HEK293T (cell line): ENCODE data around the gene KRTAP10-5.

ENCODE experiments used
- CTCF ChIA-PET: fragments of 350-600 bp; formaldehyde crosslinking; extraction: SDS; loops from one replicate; lab custom pipeline; 2021; ENCODE audit warnings: antibody characterized with exemption, inconsistent platforms; lab: Yijun Ruan, JAX
- POLR2A ChIA-PET: fragments of 350-600 bp; formaldehyde crosslinking; extraction: SDS; loops from one replicate; lab custom pipeline; 2020; ENCODE audit warnings: antibody characterized with exemption, inconsistent platforms; lab: Yijun Ruan, JAX
- DNase-seq: peaks from one replicate; pipeline ENCODE4 v3.0.0; 2012; ENCODE audit warnings: mixed read lengths; ENCODE audit errors: extremely low spot score
- ARNT ChIP-seq: fragments of 450-650 bp; IDR thresholded peaks from 2 replicates; pipeline ENCODE4 v1.6.1; 2017; ENCODE audit warnings: mild to moderate bottlenecking
- BHLHE40 ChIP-seq: fragments of 450-650 bp; IDR thresholded peaks from 2 replicates; pipeline ENCODE4 v1.6.1; 2016; ENCODE audit warnings: mild to moderate bottlenecking, moderate library complexity, borderline replicate concordance
- CTBP1 ChIP-seq: fragments of 450-650 bp; IDR thresholded peaks from 2 replicates; pipeline ENCODE4 v1.6.1; 2016; ENCODE audit warnings: borderline replicate concordance
- ELF4 ChIP-seq: fragments of 450-650 bp; IDR thresholded peaks from 2 replicates; pipeline ENCODE4 v1.6.1; 2017; ENCODE audit warnings: antibody characterized with exemption
- FOXA1 ChIP-seq: fragments of 450-650 bp; IDR thresholded peaks from 2 replicates; pipeline ENCODE4 v1.6.1; 2016; ENCODE audit warnings: mild to moderate bottlenecking
- FOXK2 ChIP-seq: fragments of 450-650 bp; IDR thresholded peaks from 2 replicates; pipeline ENCODE4 v1.6.1; 2016; ENCODE audit warnings: mild to moderate bottlenecking
- FOXM1 ChIP-seq: fragments of 450-650 bp; IDR thresholded peaks from 2 replicates; pipeline ENCODE4 v1.6.1; 2017; ENCODE audit warnings: mild to moderate bottlenecking, borderline replicate concordance
- HDGF ChIP-seq: fragments of 450-650 bp; IDR thresholded peaks from 2 replicates; pipeline ENCODE4 v1.6.1; 2017; ENCODE audit warnings: antibody characterized with exemption, borderline replicate concordance
- L3MBTL2 ChIP-seq: fragments of 450-650 bp; conservative IDR thresholded peaks from 2 replicates; pipeline ENCODE4 v1.6.1; 2016; ENCODE audit warnings: mild to moderate bottlenecking
- LEF1 ChIP-seq: fragments of 450-650 bp; IDR thresholded peaks from 2 replicates; pipeline ENCODE4 v1.6.1; 2017; ENCODE audit warnings: mild to moderate bottlenecking, borderline replicate concordance
- NFRKB ChIP-seq: fragments of 450-650 bp; IDR thresholded peaks from 2 replicates; pipeline ENCODE4 v1.6.1; 2016; ENCODE audit warnings: mild to moderate bottlenecking, moderate library complexity
- SP1 ChIP-seq: fragments of 450-650 bp; IDR thresholded peaks from 2 replicates; pipeline ENCODE4 v1.6.1; 2017
- SUZ12 ChIP-seq: fragments of 450-650 bp; IDR thresholded peaks from 2 replicates; pipeline ENCODE4 v1.6.1; 2016; ENCODE audit warnings: mild to moderate bottlenecking
- TARDBP ChIP-seq: fragments of 450-650 bp; IDR thresholded peaks from 2 replicates; pipeline ENCODE4 v1.6.1; 2016
- ZNF384 ChIP-seq: fragments of 450-650 bp; IDR thresholded peaks from 2 replicates; pipeline ENCODE4 v1.6.1; 2016
- TF ChIP-seq, protein P1 (sequence below): fragments of 450-650 bp; IDR thresholded peaks from 2 replicates; pipeline ENCODE4 v1.6.1; 2016

KRTAP10-5 gene

GRCh38 chr21:44539046-44539445 lies 41.4 kb downstream of the KRTAP10-5 start:
- no peak for DNase-seq

GRCh38 chr21:44537930-44538911 lies 42.2 kb downstream of the KRTAP10-5 start:
- POLR2A ChIA-PET: no interaction called here
- DNase-seq: no peak
- CTCF ChIA-PET: no interaction called here
- no peak for TF ChIP-seq CTBP1
- no peak for TF ChIP-seq ZNF384
- no peak for TF ChIP-seq ARNT
- TF ChIP-seq SP1: no peak
- no peak for TF ChIP-seq TARDBP
- no peak for TF ChIP-seq LEF1
- TF ChIP-seq FOXA1: no peak
- TF ChIP-seq FOXK2: no peak

More at GRCh38 chr21:44539046-44539445, 41.4 kb downstream of the KRTAP10-5 start:
- POLR2A ChIA-PET: no interaction called here
- CTCF ChIA-PET: no interaction called here
- TF ChIP-seq HDGF (no peak), CTBP1 (no peak), FOXM1 (no peak), FOXK2 (no peak), L3MBTL2 (no peak), SP1 (no peak), ARNT (no peak), LEF1 (no peak), ELF4 (no peak), FOXA1 (no peak), ZNF384 (no peak), NFRKB (no peak), BHLHE40 (no peak), SUZ12 (no peak), TARDBP (no peak)
- TF ChIP-seq, protein P1, sequence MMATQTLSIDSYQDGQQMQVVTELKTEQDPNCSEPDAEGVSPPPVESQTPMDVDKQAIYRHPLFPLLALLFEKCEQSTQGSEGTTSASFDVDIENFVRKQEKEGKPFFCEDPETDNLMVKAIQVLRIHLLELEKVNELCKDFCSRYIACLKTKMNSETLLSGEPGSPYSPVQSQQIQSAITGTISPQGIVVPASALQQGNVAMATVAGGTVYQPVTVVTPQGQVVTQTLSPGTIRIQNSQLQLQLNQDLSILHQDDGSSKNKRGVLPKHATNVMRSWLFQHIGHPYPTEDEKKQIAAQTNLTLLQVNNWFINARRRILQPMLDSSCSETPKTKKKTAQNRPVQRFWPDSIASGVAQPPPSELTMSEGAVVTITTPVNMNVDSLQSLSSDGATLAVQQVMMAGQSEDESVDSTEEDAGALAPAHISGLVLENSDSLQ: no peak

GRCh38 chr21:44535963-44536362 lies 44.4 kb downstream of the KRTAP10-5 start:
- POLR2A ChIA-PET: no interaction called here
- no peak for DNase-seq
- CTCF ChIA-PET: interaction anchor here (0.7 kb wide), 1 partner anchor 89 kb away, joined by 3 read pairs; no protein-coding TSS in a partner anchor
- TF ChIP-seq FOXK2: no peak

- no peak for DNase-seq
- POLR2A ChIA-PET: no interaction called here
- CTCF ChIA-PET: no interaction called here
- TF ChIP-seq LEF1: no peak
- TF ChIP-seq, protein P1: no peak
- no peak for TF ChIP-seq HDGF
- TF ChIP-seq CTBP1: no peak
- no peak for TF ChIP-seq SUZ12
- no peak for TF ChIP-seq TARDBP
- no peak for TF ChIP-seq L3MBTL2
- no peak for TF ChIP-seq FOXM1
- no peak for TF ChIP-seq ELF4
- TF ChIP-seq FOXK2: no peak
- no peak for TF ChIP-seq BHLHE40
Measured at GRCh38 chr21:44534688-44535087, 45.7 kb downstream of the KRTAP10-5 start.

DNA sequence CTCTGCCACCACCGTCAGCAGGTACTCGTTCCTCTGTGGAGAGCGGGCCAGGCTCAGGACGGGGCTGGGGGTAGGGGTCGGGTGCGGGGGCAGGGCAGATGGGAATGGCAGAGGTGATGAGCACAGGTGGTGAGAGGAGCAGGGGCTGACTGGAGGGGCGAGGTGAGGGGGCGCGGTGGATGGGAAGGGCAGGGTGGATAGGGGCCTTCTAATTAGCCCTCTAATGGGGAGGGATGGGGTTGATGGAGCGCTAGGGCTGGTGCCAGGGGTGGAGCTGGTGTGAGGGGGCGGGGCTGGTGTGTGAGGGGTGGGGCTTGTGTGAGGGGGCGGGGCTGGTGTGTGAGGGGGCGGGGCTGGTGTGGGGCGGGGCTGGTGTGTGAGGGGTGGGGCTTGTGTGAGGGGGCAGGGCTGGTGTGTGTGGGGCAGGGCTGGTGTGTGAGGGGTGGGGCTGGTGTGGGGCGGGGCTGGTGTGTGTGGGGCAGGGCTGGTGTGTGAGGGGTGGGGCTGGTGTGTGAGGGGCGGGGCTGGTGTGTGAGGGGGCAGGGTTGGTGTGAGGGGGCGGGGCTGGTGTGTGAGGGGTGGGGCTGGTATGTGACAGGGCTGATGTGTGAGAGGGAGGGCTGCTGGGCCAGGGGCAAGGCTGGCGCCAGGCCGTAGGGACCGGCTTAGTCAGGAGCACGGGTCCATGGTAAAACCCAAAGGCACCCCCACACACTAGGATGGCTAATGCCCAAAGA lies 46.3 kb downstream of the KRTAP10-5 start:
- CTCF ChIA-PET: no interaction called here
- peak; percentile 38 for DNase-seq
- TF ChIP-seq SP1: no peak
- TF ChIP-seq, protein P1: no peak
- no peak for TF ChIP-seq ELF4
- TF ChIP-seq L3MBTL2: no peak
- TF ChIP-seq FOXM1: no peak
- TF ChIP-seq HDGF: no peak
- no peak for TF ChIP-seq FOXK2
- no peak for TF ChIP-seq TARDBP
- TF ChIP-seq ZNF384: no peak
- POLR2A ChIA-PET: no interaction called here
